Hepatocyte (in vitro differentiated cells): ENCODE results near the gene UBE2L3. TPM values are rescaled to one million over a fixed set of nuclear protein-coding genes. Genes with fewer than 3 reads are reported as not detected.
"Not testable (repeated sequence)": the region's sequence is repeated elsewhere in the genome, so short reads cannot be mapped to it uniquely, and the experiment has no call there.

Experiments
- DNase-seq: peaks from one replicate; pipeline ENCODE4 v3.0.0-alpha.2; 2016; ENCODE audit warnings: low spot score
- H2AFZ ChIP-seq: fragments of 200-600 bp; sonication (generic); 2 replicates; pipeline ENCODE4 v1.6.0; 2016; ENCODE audit warnings: antibody characterized with exemption, mild to moderate bottlenecking
- H3K27ac ChIP-seq: fragments of 200-600 bp; sonication (generic); 2 replicates; pipeline ENCODE4 v1.5.1; 2016; ENCODE audit warnings: mild to moderate bottlenecking
- H3K27me3 ChIP-seq: fragments of 200-600 bp; sonication (generic); 2 replicates; pipeline ENCODE4 v1.6.1; 2016
- H3K36me3 ChIP-seq: fragments of 200-600 bp; sonication (generic); replicated peaks from 2 replicates; pipeline ENCODE4 v1.5.1; 2016; ENCODE audit warnings: low read depth; ENCODE audit not compliant: insufficient read depth
- H3K4me1 ChIP-seq: fragments of 200-600 bp; sonication (generic); 2 replicates; pipeline ENCODE4 v1.5.1; 2016; ENCODE audit warnings: mild to moderate bottlenecking, moderate library complexity; ENCODE audit not compliant: insufficient read depth
- H3K4me2 ChIP-seq: fragments of 200-600 bp; sonication (generic); 2 replicates; pipeline ENCODE4 v1.6.0; 2016
- H3K4me3 ChIP-seq: fragments of 200-600 bp; sonication (generic); 2 replicates; pipeline ENCODE4 v1.5.1; 2016; ENCODE audit warnings: mild to moderate bottlenecking
- H3K79me2 ChIP-seq: fragments of 200-600 bp; sonication (generic); 2 replicates; pipeline ENCODE4 v1.6.0; 2017; ENCODE audit warnings: mild to moderate bottlenecking
- H3K9me2 ChIP-seq: fragments of 200-600 bp; sonication (generic); replicated peaks from 2 replicates; pipeline ENCODE4 v1.6.0; 2017; ENCODE audit warnings: mild to moderate bottlenecking; ENCODE audit not compliant: insufficient read depth
- H3K9me3 ChIP-seq: fragments of 200-600 bp; sonication (generic); 2 replicates; pipeline ENCODE4 v1.5.1; 2016; ENCODE audit warnings: low read depth, mild to moderate bottlenecking
- H4K20me1 ChIP-seq: fragments of 200-600 bp; sonication (generic); 2 replicates; pipeline ENCODE4 v1.6.0; 2016; ENCODE audit warnings: mild to moderate bottlenecking; ENCODE audit not compliant: insufficient read depth, poor library complexity, severe bottlenecking
- CTCF ChIP-seq: fragments of 200-600 bp; sonication (generic); IDR thresholded peaks from 2 replicates; pipeline ENCODE4 v1.5.1; 2016; ENCODE audit warnings: antibody characterized with exemption, mild to moderate bottlenecking; ENCODE audit not compliant: poor library complexity
- EZH2 ChIP-seq: fragments of 200-600 bp; sonication (generic); IDR thresholded peaks from 2 replicates; pipeline ENCODE4 v1.6.1; 2016; ENCODE audit warnings: antibody characterized with exemption, mild to moderate bottlenecking, borderline replicate concordance
- EZH2phosphoT487 ChIP-seq: fragments of 200-600 bp; sonication (generic); IDR thresholded peaks from one replicate; pipeline ENCODE4 v1.6.1; 2018; ENCODE audit warnings: antibody characterized with exemption, mild to moderate bottlenecking, low read depth, moderate library complexity; ENCODE audit not compliant: unreplicated experiment, severe bottlenecking
- WGBS: methylation state at CpG from one replicate; pipeline ENCODE4 v1.1.6; 2016; ENCODE audit warnings: low lambda C conversion rate; ENCODE audit errors: missing lambda C conversion rate; 5-methylcytosine and 5-hydroxymethylcytosine counted together
- polyA plus RNA-seq: library from polyadenylated mRNA; unstranded; fragments of >200 nt; fragmentation: Nextera tagmentation; extraction: Ambion mirVana; gene quantifications from 2 replicates; pipeline ENCODE4 v1.2.1, GENCODE V29; 2016
- total RNA-seq: library from RNA; depleted of rRNA; stranded (reverse); fragments of >200 nt; gene quantifications from 2 replicates; pipeline ENCODE4 v1.2.3, GENCODE V29; 2014

UBE2L3 gene
- total RNA-seq (49.3 and 52.0 TPM in 2 replicates), polyA plus RNA-seq (85.7 and 91.0 TPM in 2 replicates)

DNA sequence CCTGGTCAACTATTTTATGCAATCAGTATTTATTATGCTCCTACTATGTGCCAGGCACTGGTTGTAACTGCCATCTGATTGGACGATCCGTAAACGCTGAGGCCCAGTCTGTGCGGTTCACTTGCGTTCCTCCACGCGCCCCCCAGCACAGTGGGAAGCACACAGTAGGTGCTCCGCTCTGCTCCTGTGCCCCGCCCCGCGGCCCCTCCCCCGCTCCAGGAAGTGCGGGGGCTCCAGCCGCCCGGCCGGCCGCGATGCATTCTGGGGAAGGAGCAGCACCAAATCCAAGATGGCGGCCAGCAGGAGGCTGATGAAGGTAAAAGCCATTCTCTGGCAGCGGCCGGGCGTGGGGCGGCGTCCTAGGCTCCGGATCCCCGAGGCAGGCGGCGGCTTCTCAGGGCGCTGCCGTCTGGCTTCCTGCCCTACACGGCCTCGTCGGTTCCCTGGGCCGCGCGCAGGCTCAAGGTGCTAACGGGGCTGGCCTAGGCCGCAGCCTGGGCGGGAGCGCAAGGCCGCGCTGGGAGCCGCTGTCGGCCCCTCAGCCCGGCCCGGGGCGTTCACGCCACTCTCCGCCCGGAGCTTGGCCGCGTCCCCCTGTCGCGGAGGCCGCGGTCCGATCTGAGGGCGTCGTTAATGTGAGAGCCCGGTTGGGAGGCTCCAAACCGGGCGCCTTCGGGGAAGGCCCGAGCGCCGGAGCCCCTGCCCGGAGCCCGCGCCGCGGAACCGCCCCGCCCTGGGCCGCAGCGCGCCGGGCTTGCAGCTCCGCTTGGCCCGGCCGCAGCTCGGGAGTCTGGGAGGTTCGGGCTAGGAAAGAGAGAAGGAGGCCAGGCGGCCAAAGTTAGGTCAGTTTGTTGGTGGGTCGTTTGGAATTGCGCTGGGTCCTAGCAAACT lies at the start of gene UBE2L3:
TSS of gene UBE2L3 (plus strand) at position 259 of the 891 bp plus-strand sequence. CDS start at position 290, 31 bp downstream.
- Histone ChIP-seq H3K4me3 (peak within 1 kb of the TSS; percentile 98), H3K4me1 (peaks cover 34% of the 10 kb centered on the region), H3K9me3 (no peaks in the 10 kb centered on the region), H3K36me3 (no peaks in the 10 kb centered on the region), H3K27ac (peak within 1 kb of the TSS; percentile 100), H3K79me2 (peaks cover 51% of the 10 kb centered on the region), H3K9me2 (no peaks in the 10 kb centered on the region), H3K4me2 (peak within 1 kb of the TSS; percentile 84), H3K27me3 (no peaks in the 10 kb centered on the region), H2AFZ (peak within 1 kb of the TSS; percentile 85), H4K20me1 (peaks cover 47% of the 10 kb centered on the region)
- DNase-seq, result peak; percentile 92
- WGBS, result under 1% methylated on average over 82 of the region's 85 CpGs
- TF ChIP-seq CTCF, result no peak
- TF ChIP-seq EZH2phosphoT487, result no peak
- TF ChIP-seq EZH2, result no peak

GRCh38 chr22:21526705-21527500 lies 40.6 kb upstream of the UBE2L3 start:
- not testable (repeated sequence) for H3K27ac ChIP-seq, H3K4me1 ChIP-seq, H3K9me3 ChIP-seq, H3K4me2 ChIP-seq, H4K20me1 ChIP-seq, DNase-seq, H3K79me2 ChIP-seq, H3K4me3 ChIP-seq, H3K36me3 ChIP-seq, H2AFZ ChIP-seq, H3K27me3 ChIP-seq, H3K9me2 ChIP-seq
- WGBS, result no CpG with 5 or more reads among the region's 6 CpGs

DNA sequence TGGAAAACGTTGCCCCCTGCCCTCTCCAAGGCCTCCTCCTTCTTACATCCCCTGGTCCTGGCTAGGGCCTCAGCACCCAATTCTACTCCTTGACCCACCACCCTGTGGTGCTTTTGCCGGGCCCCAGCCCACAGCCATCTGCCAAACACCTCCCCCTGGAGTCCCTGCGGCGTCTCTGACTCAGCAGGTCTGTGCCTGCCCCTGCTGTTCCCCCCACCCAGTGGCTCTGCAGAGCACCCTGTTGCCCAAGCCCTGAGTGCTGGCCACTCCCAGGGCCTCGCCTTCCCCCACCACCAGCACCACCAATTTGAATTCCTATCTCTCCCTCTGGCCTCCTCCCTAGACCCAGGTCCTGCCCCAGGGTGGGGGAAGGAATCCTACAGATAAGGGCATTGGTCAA lies 36.0 kb upstream of the UBE2L3 start:
- not testable (repeated sequence) for DNase-seq, H3K4me1 ChIP-seq, H3K4me3 ChIP-seq, H3K79me2 ChIP-seq, H3K36me3 ChIP-seq, H2AFZ ChIP-seq, H3K4me2 ChIP-seq, H3K9me2 ChIP-seq, H3K27me3 ChIP-seq, H3K27ac ChIP-seq, H4K20me1 ChIP-seq, H3K9me3 ChIP-seq
- WGBS, result no CpG with 5 or more reads among the region's 5 CpGs

DNA sequence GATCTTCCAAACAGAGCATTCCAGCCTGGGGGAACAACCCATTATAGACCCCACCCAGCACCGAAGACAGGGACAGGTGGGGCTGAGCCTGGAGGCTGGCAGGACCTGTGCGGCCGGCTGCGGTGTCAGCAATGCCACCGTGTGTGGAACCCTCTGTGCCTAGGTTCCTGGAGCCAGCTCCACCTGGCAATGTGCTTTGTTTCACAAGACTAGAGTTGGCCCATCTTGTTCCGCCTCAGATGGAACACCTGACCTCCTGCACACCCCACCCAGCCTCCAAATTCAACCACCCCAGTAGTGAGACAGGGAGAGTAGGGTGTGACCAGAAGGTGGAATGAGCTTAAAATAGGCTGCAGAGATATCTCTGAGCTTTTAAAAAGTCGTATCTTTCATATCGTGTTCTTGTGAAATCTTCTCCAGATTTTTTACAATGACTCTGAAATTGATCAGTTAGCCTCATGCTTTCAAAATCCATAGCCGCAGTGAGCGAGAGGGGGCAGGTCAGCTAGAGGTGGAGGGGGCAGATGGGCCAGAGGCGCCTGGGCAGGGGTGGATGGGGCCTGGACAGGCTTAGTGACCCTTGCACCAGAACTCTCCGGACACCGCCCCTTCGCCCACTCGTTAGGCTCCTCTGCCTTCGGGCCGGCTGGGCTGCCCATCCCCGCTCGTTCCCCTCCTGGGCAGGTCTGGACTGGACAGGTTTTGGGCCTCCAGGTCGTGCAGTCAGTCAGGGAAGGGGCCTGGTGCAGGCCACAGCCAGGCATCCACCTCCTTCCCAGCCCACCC lies 34.5 kb upstream of the UBE2L3 start:
- not testable (repeated sequence) for H3K9me3 ChIP-seq, H3K27ac ChIP-seq, H3K36me3 ChIP-seq, DNase-seq, H3K4me1 ChIP-seq, H2AFZ ChIP-seq, H4K20me1 ChIP-seq, H3K4me3 ChIP-seq, H3K4me2 ChIP-seq, H3K79me2 ChIP-seq, H3K27me3 ChIP-seq, H3K9me2 ChIP-seq
- WGBS, result no CpG with 5 or more reads among the region's 20 CpGs

- not testable (repeated sequence) for H3K4me3 ChIP-seq, H3K4me1 ChIP-seq
These were observed 27.7 kb upstream of the UBE2L3 start for GRCh38 chr22:21539862-21540261.

GRCh38 chr22:21544432-21545322 lies 22.8 kb upstream of the UBE2L3 start:
- H3K9me2 ChIP-seq, H3K79me2 ChIP-seq, H3K9me3 ChIP-seq, DNase-seq, H3K27ac ChIP-seq, H3K36me3 ChIP-seq, H3K4me2 ChIP-seq, H3K4me1 ChIP-seq, H3K4me3 ChIP-seq, H3K27me3 ChIP-seq, H2AFZ ChIP-seq, H4K20me1 ChIP-seq: not testable (repeated sequence)
- 88% methylated on average over 2 of the region's 17 CpGs for WGBS

More at GRCh38 chr22:21539862-21540261, 27.7 kb upstream of the UBE2L3 start:
- H3K4me2 ChIP-seq, H3K27ac ChIP-seq, H2AFZ ChIP-seq, DNase-seq, H3K79me2 ChIP-seq, H3K27me3 ChIP-seq, H4K20me1 ChIP-seq, H3K36me3 ChIP-seq, H3K9me2 ChIP-seq, H3K9me3 ChIP-seq: not testable (repeated sequence)
- WGBS, result no CpG with 5 or more reads among the region's 7 CpGs
